DMS153 treated with DMSO at 0.1 percent for 48 hours (cell line): ENCODE measurements around the gene REXO4.

Experiments
- DNase-seq: peaks from one replicate; lab custom pipeline; 2025; ENCODE audit not compliant: unreplicated experiment; lab: John Stamatoyannopoulos, UW

The REXO4 gene

DNA sequence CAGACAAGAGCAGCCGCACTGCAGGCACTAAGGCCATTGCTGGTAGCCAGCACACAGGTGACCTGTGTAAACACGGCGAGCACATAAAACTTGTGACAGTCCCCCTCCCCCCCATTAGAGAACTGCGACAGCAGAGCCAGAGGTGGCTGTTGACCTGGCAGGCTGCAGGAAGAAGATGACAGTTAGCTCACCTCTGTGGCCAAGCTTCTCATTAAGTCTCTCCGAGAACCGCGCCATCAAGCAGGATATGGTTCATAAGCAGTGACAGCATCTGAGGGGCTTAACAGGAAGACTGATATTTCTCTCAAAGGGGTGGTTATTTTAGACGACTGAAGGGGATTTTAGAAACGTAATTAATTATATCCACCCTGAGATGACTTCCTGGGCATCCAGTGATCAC is 47.1 kb downstream of the REXO4 start:
- no peak for DNase-seq

DNA sequence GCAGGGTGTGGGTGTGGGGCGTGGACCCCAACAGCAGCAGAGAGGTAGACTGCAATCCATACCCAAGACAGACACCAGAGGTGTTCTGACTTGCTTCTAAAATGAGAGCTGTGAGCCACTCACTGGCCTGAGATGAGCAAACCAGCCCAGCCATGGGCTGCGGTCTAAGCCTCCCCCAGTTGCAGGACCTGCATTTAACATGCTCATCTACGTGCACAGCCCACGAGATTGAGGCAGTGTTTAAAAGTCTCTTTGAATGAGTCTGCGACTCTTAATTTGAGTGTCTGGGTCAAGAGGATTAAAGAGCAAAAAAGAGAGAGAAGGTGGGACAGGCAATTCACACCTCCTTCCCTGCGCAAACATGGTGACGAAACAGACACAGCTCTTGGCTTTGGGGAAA is 47.9 kb downstream of the REXO4 start:
- no peak for DNase-seq

- DNase-seq, result no peak
Measured at GRCh38 chr9:133369422-133369821, 48.4 kb downstream of the REXO4 start.

DNA sequence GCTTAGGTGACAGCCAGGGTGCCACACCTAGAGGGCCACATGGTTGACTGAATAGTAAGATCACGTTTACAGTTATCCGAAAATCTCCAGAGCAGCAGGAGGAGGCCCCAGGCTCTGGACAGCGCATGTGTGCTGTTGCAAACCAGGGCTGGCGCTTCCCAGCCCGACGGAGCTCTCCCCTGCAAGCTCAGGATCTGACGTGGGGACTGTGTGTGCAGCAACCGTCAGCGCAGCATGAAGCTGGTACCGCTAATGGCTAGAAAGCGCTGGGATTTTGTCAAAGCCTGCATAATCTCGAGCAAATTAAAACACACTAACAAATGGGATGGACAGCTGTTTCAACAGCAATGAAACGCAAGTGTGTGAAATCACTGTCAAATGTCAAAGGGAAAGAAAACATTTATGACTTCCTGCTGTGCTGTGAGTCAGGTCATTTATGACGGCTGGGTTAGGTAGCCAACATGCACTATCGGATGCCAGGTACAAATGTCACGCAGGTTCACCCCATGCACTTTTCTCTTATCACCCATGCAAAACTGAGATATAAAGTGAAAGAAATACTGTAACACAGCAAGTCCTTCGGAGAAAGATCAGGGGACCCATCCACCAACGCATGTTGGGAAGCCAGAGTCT is 49.4 kb downstream of the REXO4 start:
- DNase-seq, result peak; percentile 71

DNA sequence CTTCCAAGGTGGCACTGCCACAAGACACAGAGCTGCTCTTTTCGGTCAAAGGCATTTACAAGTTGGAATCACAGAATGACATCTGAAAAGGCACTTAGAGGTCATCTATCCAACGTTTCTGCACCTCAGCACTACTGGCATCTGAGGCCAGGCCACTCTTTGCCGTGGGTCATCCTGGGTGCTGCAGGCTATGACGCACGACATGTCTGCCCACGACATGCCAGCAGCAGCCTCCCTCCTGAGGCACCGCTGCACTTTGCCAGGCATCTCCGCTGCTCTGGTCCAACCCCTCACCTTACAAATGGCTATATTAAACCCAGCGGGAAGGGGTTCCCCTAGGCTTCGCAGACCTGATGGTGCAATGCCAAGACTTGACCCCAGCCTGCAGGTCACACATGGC is 50.0 kb downstream of the REXO4 start:
- DNase-seq, result no peak

GRCh38 chr9:133367221-133367620 is 50.6 kb downstream of the REXO4 start:
- DNase-seq, result no peak

DNA sequence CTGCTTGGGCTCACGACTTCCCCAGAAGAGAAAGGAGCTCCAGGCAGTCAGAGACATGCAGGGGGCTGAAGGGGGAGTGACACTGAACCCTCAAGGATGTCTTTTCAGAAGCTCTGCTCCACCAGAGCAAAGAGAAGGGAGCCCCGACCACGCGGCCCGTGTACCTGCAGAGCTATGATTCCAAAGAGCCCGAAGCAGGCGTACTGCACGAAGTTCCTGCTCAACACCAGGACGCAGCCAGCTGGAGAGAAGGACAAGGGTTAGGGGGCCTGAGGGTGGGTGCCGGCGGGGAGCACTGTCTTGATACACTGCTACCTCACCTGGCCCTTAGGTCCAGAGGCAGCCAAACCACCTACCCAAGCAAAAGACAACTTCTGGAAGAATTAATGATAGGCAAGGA is 51.4 kb downstream of the REXO4 start:
- DNase-seq, result no peak

GRCh38 chr9:133362359-133363044 is 55.3 kb downstream of the REXO4 start:
- no peak for DNase-seq

- DNase-seq, result no peak
Measured at GRCh38 chr9:133361507-133362092, 56.2 kb downstream of the REXO4 start.

DNA sequence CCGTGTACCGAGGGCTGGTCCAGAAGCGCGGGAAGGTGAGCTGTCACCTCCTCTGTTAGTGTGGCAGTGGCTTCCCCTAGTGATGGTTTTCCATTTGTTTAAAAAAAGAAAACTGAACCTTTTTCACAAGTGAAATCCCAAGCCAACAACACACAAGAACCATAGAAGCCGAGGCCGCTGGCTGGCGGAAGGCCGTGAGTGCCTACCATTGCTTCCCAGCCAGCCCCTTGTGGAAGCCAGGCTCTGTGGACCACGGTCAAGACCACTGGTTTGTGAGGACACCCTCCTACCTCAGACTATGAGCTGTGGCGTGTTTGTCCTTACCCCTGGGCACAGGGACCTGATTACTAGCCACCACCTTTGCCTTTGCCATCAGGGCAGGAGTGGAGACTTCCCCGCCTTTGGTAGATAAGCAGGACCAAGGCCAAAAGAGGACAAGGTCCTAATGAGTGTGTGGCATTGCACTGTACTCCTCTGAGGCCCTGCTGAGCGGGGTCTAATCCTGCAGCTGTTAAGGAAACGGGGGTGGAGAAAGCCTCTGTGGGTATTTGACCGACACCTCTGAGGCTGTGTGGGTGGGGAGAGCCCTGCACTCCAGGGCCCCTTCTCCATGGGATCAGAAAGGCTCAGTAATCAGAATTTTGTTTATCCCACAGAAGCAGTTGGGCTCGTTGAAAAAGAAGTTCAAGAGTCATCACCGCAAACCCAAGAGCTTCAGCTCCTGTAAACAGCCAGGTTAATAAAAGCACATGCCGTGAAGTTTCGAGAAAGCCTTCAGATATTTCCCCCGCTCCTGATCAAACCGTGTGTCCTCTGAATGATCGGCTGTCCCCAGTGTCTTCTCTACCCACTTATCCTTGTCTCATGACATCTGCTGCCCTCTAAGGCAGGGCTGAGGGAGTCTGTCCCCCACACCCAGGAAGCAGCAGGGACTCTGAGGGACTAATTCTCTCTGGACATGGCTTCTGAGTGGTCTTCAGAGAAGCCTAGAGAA is 57.1 kb downstream of the REXO4 start:
- no peak for DNase-seq

DNA sequence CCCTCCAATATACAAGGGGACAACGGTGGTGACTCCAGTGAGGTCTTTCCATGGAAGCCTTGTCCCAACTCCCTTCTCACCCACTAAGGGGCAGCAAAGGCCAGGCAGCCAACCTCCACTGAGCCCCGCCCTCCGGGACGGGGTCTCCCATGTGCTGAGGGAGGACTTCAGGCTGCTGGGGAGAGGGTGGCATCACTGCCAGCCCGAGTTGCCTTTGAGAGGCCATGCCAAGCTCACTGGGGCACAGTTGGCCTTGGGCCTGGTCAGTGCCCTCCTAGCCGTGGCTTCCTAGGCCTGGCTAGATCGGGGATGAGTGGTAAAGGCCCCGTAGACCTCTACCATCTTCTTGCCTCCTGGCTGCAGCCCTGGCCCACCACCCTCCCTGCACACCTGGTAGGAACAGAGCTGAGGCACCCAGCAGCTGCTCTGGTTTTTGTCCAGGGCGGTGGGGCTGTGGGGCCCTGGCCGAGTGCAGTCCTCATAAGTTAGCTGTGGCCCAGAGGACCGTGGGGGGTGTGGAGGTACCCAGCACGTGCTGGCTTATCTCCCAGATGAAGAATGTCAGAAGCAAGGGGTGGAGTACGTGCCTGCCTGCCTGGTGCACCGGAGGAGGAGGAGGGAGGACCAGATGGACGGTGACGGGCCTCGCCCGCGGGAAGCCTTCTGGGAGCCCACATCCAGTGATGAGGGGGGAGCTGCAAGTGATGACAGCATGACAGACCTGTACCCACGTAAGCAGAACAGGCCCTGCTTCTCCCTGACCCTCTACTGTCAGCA is 58.2 kb downstream of the REXO4 start:
- no peak for DNase-seq

- no peak for DNase-seq
Measured at GRCh38 chr9:133357656-133358055, 60.2 kb downstream of the REXO4 start.

GRCh38 chr9:133356391-133357091 is 61.3 kb downstream of the REXO4 start, which contains the start of the genes SURF1 and SURF2:
SURF1 (minus strand) TSS chr9:133356487; CDS start chr9:133356453, 34 bp downstream.
SURF2 (plus strand) TSS chr9:133356550; CDS start chr9:133356593, 43 bp downstream.
- DNase-seq, result peak; percentile 66
